Measurements from ENCODE around the gene CES3. TPM values are rescaled to one million over a fixed set of nuclear protein-coding genes. Genes with fewer than 3 reads are reported as not detected.
A peak's percentile ranks its signal among the peaks of the same experiment; 100 is the strongest.
"Not testable (repeated sequence)": the region's sequence is repeated elsewhere in the genome, so short reads cannot be mapped to it uniquely, and the experiment has no call there.

The CES3 gene
- total RNA-seq, 1 experiment from 2014 or later = 4.9 TPM

GRCh38 chr16:66958857-66959703 lies 2.0 kb upstream of the CES3 start:
- in situ Hi-C loops (cut with HindIII; ENCODE audit: low sequenced_read_pairs) = no loop called here
- DNase-seq (ENCODE audit: low spot score) = peak; percentile 23

DNA sequence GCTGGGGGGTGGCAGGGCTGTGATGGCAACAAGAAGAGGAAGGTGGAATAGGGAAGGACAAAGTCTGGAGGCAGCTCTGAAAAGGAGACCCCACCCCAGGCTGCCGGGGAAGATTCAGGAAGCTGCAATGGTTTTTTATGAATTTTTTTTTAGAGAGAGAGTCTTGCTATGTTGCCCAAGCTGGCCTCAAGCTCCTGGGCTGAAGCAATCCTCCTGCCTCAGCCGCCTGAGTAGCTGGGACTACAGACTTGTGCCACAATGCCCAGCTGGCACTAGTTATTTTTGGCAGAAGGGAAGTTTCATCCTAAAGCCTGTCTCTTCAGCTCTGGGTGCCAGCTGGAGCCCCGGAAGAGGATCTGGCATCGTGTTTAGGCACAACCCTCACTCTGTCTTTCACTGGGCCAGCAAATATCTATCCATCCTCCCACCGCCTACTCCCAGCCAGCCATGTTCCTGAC lies 1.3 kb upstream of the CES3 start:
- in situ Hi-C loops (cut with HindIII; ENCODE audit: low sequenced_read_pairs) = no loop called here
- peak; percentile 91 for DNase-seq (ENCODE audit: low spot score)

DNA sequence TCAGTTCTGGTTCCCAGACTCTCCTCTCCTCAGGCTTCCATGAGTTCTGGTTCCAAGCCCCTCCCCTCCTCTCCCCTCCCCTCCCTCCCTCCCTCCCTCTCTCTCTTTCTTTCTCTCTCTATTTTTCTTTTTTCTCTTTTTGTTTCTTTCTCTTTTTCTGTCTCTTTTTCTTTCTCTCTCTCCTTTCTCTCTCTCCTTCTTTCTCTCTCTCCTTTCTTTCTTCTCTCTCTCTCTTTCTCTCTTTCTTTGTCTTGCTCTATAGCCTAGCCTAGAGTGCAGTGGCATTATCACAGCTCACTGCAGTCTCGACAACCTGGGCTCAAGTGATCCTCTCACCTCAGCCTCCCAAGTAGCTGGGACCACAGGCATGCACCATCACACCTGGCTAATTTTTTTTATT lies 796 bp upstream of the CES3 start:
- in situ Hi-C loops (cut with HindIII; ENCODE audit: low sequenced_read_pairs) = no loop called here
- no peak for DNase-seq (ENCODE audit: low spot score)

GRCh38 chr16:66961914-66962313 lies 848 bp downstream of the CES3 start:
- DNase-seq (ENCODE audit: low spot score) = no peak
- in situ Hi-C loops (cut with HindIII; ENCODE audit: low sequenced_read_pairs) = no loop called here

GRCh38 chr16:66964049-66964448 lies 3.0 kb downstream of the CES3 start:
- in situ Hi-C loops (cut with HindIII; ENCODE audit: low sequenced_read_pairs) = no loop called here

GRCh38 chr16:66968847-66969246 lies 7.8 kb downstream of the CES3 start:
- no peak for DNase-seq (ENCODE audit: low spot score)
- in situ Hi-C loops (cut with HindIII; ENCODE audit: low sequenced_read_pairs) = no loop called here

More at GRCh38 chr16:66964049-66964448, 3.0 kb downstream of the CES3 start:
- no peak for DNase-seq (ENCODE audit: low spot score)

- in situ Hi-C loops (cut with HindIII; ENCODE audit: low sequenced_read_pairs) = no loop called here
- DNase-seq (ENCODE audit: low spot score) = no peak
Observed at GRCh38 chr16:66970775-66971720, 10.0 kb downstream of the CES3 start.

DNA sequence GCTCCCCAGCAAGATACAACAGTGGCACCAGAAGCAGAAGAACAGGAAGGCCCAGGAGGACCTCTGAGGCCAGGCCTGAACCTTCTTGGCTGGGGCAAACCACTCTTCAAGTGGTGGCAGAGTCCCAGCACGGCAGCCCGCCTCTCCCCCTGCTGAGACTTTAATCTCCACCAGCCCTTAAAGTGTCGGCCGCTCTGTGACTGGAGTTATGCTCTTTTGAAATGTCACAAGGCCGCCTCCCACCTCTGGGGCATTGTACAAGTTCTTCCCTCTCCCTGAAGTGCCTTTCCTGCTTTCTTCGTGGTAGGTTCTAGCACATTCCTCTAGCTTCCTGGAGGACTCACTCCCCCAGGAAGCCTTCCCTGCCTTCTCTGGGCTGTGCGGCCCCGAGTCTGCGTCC lies 11.9 kb downstream of the CES3 start:
- in situ Hi-C loops (cut with HindIII; ENCODE audit: low sequenced_read_pairs) = no loop called here
- DNase-seq (ENCODE audit: low spot score) = no peak

- in situ Hi-C loops (cut with HindIII; ENCODE audit: low sequenced_read_pairs) = no loop called here
- DNase-seq (ENCODE audit: low spot score) = no peak
Observed at GRCh38 chr16:66973716-66974115, 12.7 kb downstream of the CES3 start.

GRCh38 chr16:66974156-66974931 lies 13.3 kb downstream of the CES3 start:
- in situ Hi-C loops (cut with HindIII; ENCODE audit: low sequenced_read_pairs); DNase-seq (ENCODE audit: low spot score): not testable (repeated sequence)

GRCh38 chr16:66974932-66975246 lies 13.8 kb downstream of the CES3 start:
- DNase-seq (ENCODE audit: low spot score); in situ Hi-C loops (cut with HindIII; ENCODE audit: low sequenced_read_pairs): not testable (repeated sequence)

GRCh38 chr16:66975302-66975893 lies 14.3 kb downstream of the CES3 start:
- DNase-seq (ENCODE audit: low spot score) = no peak
- in situ Hi-C loops (cut with HindIII; ENCODE audit: low sequenced_read_pairs) = no loop called here

- in situ Hi-C loops (cut with HindIII; ENCODE audit: low sequenced_read_pairs) = no loop called here
- DNase-seq (ENCODE audit: low spot score) = no peak
Observed at GRCh38 chr16:66976746-66977145, 15.7 kb downstream of the CES3 start.

DNA sequence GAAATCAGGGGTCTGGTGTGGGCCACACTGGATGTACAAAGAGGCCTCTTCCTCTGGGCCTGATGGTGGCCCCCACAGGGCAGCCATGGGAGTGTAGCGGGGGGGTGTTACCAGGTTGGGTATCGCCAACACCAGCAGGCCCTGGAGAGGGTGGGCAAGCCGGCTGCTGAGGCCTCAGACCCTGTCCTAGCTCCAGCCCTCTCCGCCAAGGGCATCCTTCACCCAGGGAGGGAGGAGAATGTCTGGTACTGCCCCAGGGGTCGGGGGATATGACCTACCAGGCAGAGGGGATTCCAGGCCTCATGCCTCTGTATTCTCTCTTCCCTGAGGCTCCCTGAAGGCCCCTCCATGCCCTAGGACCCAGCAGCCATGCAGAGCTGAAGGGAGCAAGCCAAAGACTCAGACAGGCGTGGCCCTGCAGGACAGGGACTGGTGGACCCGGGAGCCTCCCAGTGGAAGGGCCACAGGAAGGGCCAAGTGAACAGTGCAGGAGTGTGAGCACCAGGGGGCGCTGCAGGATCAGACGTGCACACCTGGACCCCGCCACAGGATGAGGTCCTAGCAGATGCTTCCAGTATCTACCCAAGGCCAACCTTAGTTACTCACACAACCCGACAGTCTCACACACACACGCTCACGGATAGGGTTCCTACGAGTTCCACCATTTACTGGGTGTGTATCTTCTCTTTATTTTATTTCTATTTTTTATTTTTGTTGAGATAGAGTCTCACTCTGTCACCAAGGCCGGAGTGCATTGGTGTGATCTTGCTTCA lies 16.5 kb downstream of the CES3 start:
- in situ Hi-C loops (cut with HindIII; ENCODE audit: low sequenced_read_pairs) = no loop called here
- peak; percentile 83 for DNase-seq (ENCODE audit: low spot score)

DNA sequence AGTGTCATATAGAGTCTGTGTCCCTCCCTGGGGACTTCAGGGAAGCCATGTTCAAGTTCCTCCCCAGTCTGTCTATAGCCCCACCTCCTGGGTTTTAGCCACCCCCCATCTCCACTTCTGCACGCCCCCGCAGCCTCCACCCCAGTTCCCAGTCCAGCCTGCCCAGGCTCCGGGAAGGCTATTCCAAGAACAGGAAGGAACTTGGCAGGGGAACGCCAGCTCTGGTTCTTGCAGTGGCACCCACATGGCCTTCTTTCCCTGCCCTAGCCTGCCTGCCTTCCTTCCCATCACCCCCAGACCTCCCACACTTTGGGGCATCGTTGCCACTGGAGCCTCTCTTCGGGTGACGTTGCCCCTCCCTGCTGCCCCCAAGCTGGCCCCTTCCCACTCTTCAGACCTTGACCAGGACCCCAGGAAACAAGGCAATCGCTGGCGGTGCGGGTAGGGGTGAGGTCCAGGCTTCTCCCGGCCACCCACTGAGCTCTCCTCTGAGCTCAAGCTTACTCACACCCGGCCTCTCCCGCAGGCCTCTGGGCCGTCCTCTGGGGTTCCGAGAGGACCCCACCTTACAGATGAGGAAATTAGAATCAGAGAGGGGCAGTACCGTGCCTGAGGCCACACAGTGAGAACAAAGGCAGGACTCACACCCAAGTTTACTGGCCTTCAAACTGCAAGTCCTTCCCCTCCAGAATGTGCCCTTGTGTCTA lies 18.1 kb downstream of the CES3 start:
- in situ Hi-C loops (cut with HindIII; ENCODE audit: low sequenced_read_pairs) = no loop called here
- DNase-seq (ENCODE audit: low spot score) = no peak

DNA sequence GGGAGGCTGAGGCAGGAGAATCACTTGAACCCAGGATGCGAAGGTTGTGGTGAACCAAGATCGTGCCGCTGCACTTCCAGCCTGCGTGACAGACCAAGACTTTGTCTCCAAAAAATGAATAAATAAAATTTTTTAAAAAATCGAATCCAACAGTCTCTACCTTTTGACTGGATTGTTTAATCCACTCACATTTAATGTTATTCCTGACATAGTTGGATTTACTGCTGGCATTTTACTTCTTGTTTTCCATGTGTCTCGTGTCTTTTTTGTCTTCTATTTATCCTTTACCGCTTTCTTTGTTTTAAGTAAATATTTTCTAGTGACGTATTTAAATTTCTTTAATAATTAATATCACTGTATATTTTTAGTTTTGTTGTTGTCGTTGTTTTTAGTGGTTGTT lies 22.0 kb downstream of the CES3 start:
- no peak for DNase-seq (ENCODE audit: low spot score)
- in situ Hi-C loops (cut with HindIII; ENCODE audit: low sequenced_read_pairs) = no loop called here

GRCh38 chr16:66984892-66985311 lies 23.8 kb downstream of the CES3 start:
- no peak for DNase-seq (ENCODE audit: low spot score)
- in situ Hi-C loops (cut with HindIII; ENCODE audit: low sequenced_read_pairs) = no loop called here

GRCh38 chr16:66986559-66986958 lies 25.5 kb downstream of the CES3 start:
- in situ Hi-C loops (cut with HindIII; ENCODE audit: low sequenced_read_pairs) = no loop called here
- DNase-seq (ENCODE audit: low spot score) = no peak

All from G401 (cell line).